Activated T-helper 1 cell treated with anti-CD3 and anti-CD28 coated beads, Interleukin-2, amount 50 U/mL, for 16 hours (primary cell): ENCODE measurements around the gene RCBTB1.
A peak's percentile ranks its signal among the peaks of the same experiment; 100 is the strongest.

Source experiments
- DNase-seq, 2 donors: peaks; one replicate each; pipeline ENCODE4 v3.0.0-alpha.2; 2020; ENCODE audit warnings: low read depth in 1 of 2, low spot score in 1 of 2

Gene RCBTB1

DNA sequence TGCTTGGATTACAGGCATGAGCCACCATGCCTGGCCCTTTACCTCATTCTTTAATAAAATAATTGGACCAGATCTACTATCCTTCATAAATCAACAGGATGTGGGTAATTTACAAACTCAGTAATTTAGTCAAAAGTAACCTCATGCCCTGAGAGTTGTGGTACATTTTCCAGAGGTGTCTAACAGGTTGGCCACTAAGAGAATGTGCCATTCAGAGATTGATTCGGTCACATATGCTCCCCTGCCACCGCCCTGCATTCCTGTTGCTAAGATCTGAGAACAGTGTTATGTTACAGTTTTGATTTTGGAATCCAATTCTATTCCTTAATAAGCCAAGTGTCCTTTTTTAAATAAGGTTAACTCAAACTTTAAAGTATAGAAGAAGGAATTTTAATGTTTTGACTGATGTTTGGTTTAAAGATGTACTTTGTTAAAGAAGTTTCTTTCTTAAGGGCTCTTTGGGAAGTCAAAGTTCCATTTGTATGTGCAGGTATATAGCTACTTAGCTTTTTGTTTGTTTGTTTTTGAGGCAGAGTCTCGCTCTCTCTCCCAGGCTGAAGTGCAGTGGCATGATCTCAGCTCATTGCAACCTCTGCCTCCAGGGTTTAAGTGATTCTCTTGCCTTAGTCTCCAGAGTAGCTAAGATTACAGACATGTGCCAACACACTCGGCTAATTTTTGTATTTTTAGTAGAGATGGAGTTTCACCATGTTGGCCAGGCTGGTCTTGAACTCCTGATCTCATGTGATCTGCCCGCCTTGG lies 60.4 kb downstream of the RCBTB1 start:
- DNase-seq, result no peak

DNA sequence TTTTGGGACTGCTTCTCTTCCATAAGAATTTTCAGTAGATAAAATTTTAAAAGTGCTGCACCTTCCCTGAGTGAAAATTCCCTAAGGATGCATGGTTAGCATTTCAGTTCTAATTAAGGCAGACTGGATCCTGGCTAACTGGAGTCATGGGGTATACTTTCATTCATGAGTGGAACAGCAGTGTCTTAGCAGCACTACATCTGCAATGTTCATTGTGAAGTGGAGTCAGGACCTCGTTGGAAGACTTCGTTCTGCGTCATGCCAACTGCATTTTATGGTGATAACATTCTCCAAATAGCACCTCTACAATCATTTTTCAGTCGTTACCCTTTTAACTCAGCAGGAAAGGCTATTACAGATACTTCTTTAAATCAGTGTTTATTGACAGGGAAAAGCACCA lies 64.1 kb downstream of the RCBTB1 start:
- DNase-seq, result no peak

DNA sequence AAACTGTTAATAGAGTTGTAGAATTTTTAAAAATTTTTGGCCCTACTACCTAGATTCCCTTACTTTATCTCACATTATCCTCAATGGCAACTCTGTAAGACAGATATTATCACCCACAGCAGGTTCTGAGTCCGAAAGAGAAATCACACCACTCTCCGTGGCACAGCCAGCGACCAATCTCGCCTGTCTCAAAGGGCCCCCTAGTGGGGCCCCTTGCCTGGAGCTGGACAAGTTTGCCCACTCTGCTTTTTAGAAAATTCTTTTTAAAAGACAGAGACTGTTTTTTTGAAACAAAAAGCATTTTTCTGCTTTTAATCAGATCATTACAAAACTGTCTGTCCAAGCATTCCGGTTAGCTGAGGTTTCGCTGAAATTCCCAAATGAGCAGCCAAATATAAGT lies 67.9 kb downstream of the RCBTB1 start:
- DNase-seq, result no peak

DNA sequence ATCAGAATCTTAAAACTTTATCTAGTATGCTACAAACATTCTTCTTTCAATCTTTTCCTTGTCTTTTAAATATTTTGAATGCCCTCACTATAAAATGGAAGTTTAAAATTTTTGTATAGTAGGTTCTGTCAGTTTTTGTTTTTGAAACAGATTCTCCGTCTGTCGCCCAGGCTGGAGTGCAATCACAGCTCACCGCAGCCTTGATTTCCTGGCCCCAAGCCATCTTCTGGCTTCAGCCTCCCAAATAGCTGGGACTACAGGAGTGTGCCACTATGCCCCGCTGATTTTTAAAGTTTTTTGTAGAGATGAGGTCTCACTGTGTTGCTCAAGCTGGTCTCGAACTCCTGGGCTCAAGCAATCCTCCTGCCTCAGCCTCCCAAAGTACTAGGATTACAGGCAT lies 68.9 kb downstream of the RCBTB1 start:
- no peak for DNase-seq

DNA sequence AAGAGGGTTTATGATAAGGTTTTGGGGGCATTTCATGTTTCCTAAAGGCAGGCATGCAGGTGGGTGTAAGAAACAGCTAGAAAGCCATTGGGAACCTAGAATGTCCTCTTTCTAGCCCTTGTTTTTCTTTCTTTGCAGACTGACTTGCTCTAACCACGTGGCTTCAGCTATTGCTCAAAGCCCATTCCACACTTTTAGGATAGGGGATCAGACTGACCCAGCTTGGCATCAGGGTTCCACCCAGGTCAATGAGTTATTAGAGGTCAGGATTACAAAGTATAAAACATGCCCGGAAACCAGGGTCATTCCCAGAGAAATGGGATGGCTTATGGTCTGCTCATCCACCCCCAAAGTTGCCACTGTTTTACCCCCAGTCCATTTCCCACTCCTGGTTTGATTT lies 72.8 kb downstream of the RCBTB1 start:
- DNase-seq, result no peak

DNA sequence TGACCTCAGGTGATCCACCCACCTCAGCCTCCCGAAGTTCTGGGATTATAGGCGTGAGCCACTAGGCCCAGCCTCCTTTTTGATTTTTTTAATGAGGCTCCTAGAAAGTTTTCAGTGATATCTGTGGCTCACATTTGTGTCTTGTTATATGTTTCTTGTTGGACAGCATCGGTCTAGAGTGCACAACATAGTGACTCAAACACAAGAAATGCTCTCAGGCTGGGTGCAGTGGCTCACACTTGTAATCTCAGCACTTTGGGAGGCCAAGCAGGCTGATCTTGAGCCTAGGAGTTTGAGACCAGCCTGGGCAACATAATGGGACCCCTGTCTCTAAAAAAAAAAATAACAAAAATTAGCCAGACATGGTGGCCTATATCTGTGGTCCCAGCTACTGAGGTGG lies 81.4 kb downstream of the RCBTB1 start:
- no peak for DNase-seq

DNA sequence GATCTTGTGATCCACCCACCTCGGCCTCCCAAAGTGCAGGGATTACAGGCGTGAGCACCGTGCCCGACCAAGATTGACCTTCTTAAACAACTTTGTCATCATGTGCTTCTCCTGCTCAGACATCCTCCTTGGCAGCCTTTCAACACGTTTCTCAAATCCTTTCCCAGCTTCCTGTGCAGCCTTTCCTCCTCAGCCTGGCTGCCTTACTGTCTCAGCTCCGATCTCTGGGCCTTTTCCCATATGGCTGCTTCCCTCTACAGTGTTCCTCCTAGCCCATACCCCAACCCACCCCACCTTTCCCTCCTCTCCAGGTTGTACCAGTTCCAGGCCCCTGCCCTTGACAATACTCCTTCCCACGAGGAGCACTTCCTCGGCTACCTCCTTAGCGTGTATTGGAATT lies 82.4 kb downstream of the RCBTB1 start:
- no peak for DNase-seq

DNA sequence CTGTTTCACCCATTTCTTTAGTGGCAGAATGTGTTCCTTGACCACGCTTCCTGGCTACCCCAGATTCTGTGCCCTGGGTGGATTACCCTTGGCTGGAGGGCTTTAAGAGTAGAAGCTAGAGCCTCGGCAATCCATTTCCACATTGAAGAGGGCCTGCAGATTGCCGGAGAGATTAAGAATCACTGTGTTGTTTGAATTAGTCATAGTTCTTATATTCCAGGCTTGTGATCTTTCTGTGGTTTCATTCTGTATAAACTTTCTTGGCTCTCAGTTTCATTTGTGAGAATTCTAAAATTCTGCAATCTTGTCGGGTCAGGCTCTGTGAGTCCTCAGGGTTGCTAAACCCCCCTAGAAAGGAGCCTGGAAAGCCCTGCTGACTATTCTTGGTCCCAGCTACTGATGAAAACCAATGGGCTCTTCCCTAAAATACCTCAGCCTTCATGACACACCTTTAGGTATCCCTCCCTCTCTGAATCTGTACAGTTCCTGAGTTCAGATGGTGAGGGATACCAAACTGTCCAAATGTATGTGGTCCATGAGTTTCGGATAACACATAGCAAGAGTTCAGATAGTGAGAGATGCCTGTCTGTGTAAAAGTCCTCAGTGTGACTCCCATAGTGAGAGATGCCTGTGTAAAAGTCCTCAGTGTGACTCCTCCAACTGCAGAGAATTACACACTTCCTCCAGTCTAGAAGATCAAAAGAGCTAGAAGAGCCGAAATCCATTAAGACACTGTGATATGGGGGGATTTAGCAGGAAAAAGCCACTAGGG lies 85.3 kb downstream of the RCBTB1 start:
- no peak for DNase-seq

DNA sequence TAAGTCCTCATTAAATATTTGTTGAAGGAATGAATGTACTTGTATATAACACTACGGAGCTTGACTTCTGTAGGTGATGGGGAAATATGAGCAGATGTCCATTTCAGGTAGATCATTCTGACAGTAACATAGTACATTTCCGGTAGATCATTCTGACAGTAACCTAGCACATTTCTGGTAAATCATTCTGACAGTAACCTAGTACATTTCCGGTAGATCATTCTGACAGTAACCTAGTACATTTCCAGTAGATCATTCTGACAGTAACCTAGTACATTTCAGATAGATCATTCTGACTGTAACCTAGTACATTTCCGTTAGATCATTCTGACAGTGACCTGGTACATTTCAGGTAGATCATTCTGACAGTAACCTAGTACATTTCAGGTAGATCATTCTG lies 87.2 kb downstream of the RCBTB1 start:
- DNase-seq, result no peak

DNA sequence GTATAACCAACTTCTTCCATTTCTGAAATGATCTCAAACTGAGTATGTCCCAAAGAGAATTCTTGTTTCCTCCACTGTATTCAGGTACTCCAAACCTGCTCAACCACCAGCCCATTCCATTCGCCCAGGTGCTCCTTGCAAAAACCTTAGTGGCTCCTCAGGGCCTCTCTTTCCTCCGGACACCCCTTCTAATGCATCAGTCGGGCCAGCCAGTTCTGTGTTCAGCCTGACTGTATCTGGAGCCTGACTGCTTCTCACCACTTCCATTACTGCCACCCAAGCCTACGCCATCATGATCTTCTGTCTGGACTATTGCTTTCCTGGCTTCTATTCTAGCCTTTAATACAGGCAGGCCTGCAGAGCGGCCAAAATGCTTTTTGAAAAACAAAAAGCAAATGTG lies 88.1 kb downstream of the RCBTB1 start:
- DNase-seq, result no peak

DNA sequence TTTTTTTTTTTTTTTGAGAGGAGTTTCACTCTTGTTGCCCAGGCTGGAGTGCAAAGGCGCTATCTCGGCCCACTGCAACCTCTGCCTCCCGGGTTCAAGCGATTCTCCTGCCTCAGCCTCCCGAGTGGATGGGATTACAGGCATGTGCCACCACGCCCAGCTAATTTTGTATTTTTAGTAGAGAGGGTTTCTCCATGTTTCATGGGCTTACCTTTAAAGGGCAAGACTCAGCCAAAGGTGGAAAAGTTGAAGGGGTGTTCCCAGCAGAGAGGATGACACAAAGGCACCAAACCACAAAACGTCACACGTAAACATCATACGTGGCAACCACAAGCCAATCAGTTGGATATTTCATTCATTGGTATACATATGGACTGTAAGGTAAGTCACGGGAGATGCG lies 88.5 kb downstream of the RCBTB1 start:
- peak in 1 of 2 donors; percentile 38 for DNase-seq

DNA sequence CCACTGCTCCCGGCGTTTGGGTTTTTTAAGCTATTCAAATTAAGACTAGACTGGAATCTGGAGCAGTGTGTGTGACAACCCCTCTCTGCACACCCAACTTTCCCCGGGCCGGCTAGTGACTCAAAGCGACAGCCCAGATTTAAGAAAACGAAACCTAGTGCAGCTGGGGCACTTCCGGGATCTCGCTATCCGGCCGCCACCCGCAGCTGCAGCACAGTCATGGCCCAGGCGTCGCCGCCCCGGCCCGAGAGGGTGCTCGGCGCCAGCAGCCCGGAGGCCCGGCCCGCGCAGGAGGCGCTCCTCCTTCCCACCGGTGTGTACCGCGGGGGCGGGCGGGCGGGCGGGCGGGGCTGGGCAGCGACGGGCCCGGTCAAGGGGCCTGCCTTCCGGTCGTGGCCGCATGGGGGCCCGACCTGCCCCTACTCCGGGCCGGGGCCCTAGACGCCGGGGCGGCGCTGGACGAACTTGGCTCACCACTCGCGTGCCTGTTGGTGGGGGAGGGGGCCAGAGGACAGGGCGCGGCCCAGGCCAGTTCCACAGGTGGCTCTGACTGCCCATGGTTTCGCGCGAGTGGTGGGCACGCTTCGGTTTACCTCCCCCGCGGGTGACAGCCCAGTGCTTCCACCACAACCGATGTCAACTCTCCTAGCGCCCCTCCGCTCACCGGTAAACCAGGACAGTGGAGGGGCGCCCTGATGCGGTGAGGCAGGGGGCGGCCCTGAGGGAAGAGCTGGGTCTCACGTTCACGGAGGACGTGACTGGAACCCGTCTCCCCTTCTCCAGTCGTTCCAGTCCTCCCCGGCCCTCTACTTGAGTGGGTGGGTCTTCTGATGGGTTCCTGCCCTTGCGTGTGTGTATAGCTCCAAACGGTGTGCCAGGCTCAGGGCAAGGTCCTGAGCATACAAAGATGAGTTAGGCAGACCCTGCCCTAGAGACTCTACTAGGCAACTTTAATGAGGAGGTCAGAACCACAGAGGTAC lies 89.3 kb downstream of the RCBTB1 start, which contains the start of gene PHF11:
Gene PHF11, plus strand, starts transcription at position 171 of the 980 bp plus-strand sequence. Its CDS starts 49 bp downstream, at position 220.
- peak; percentile 72 to 82 for DNase-seq

DNA sequence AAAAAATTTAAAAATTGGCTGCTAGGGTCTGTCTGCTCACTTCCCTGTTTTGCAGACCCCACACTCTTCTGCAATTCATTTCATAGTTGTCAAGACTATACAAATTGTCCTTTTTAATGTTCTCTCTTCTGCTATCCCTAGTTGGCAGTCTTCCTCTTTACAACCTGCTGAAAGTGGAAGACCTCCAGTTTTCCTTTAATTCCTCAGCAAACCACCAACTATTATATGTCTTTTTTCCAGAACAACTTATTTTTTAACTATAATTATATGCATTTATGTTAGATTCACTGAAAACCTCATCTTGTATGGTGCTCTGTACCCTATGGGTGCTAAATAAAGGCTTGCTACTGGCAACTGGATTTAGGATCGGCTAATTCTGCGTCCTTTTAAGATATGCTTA lies 90.7 kb downstream of the RCBTB1 start:
- no peak for DNase-seq

DNA sequence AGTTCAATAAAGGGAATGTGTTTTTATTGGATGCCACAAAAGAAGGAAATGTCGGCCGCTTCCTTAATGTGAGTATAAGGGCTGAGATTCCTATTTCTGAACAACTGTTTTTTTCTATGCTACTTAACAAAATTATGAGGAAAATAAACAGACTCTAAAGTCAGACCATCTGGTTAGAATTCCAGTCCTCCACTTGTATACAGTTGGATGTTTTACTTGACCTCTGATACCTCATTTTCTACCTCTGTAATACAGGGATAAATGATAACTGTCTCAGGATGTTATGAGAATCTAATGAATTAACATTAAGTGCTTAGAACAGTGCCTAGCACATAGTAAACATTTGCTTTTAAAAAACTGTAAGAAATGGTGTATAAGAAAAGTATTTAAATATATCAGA lies 96.8 kb downstream of the RCBTB1 start:
- no peak for DNase-seq
